Motor neuron (in vitro differentiated cells): ENCODE data around the gene SLC17A4. TPM values are rescaled to one million over a fixed set of nuclear protein-coding genes. Genes with fewer than 3 reads are reported as not detected.

Source experiments
- ATAC-seq, 8 experiments: fragments of 200-7000 bp; cut with Tn5 transposase; replicated peaks in 6 of 8; 2 replicates each; pipeline ENCODE4 v1.8.0; 2021; ENCODE audit warnings: mild to moderate bottlenecking in 8 of 8, moderate library complexity in 8 of 8
- H3K27ac ChIP-seq, 2 donors: fragments of 250-450 bp; sonication (Bioruptor Pico); 2 replicates each; pipeline ENCODE4 v1.9.0; 2021; ENCODE audit warnings: antibody characterized with exemption in 2 of 2, mild to moderate bottlenecking in 2 of 2, moderate library complexity in 1 of 2
- H3K4me1 ChIP-seq, 2 donors: fragments of 250-450 bp; sonication (Bioruptor Pico); replicated peaks in 1 of 2; 2 replicates each; pipeline ENCODE4 v1.6.1; 2021; ENCODE audit warnings: antibody characterized with exemption in 2 of 2, mild to moderate bottlenecking in 2 of 2, moderate library complexity in 1 of 2
- H3K4me3 ChIP-seq, 5 donors: fragments of 250-450 bp; sonication (Bioruptor Pico); 2 replicates each; pipeline ENCODE4 v1.9.0; 2021; ENCODE audit warnings: antibody characterized with exemption in 5 of 5, mild to moderate bottlenecking in 5 of 5, moderate library complexity in 4 of 5
- WGBS, 10 experiments: fragments of 450-650 bp; shearing (Covaris generic); methylation state at CpG; one replicate each; pipeline ENCODE4 v1.0.0; 2022; 5-methylcytosine and 5-hydroxymethylcytosine counted together
- in situ Hi-C, 9 experiments: fragments of 400-800 bp; cut with MboI; loops; one replicate each; pipeline ENCODE4 v1.15.0; 2021; ENCODE audit warnings: low sequenced_read_pairs in 9 of 9, low pct_unique_long_range_greater_than_20kb in 2 of 9; ENCODE audit not compliant: unreplicated experiment in 9 of 9
- total RNA-seq, 8 experiments: library from RNA; unstranded; fragments of 300-600 nt; gene quantifications; 2 replicates each; pipeline versions ENCODE4 v1.2.3 to v1.2.4, GENCODE V29; 2022

The SLC17A4 gene
- total RNA-seq, 8 experiments from 2014 or later, result 0.05 to 0.52 (median 0.09) TPM; not detected in 4

DNA sequence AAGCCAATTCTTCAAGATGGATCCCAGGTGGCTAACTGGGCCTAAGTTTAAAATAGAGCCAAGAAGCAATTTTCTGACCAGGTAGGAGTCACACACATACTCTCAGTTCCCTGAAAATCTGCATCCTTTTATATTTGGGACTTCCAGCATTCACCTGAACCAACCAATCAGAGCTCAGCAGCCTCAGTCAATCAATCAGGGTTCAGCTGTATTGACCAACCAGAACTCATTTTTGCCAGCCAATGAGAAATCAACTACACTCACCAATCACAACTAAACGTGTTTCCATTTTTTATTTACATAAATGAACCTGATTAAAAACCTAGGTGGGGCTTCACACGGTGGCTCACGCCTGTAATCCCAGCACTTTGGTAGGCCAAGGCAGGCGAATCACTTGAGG is 37.5 kb downstream of the SLC17A4 start:
- in situ Hi-C loops, result no loop called here

GRCh38 chr6:25793970-25794369 is 39.4 kb downstream of the SLC17A4 start:
- H3K4me3 ChIP-seq, result no peak overlapping the region
- no peak overlapping the region for H3K27ac ChIP-seq
- in situ Hi-C loops, result no loop called here
- no peak for ATAC-seq
- no peaks in the 10 kb centered on the region for H3K4me1 ChIP-seq
- WGBS, 10 experiments, result 14 to 100% (median 100%) methylated on average over 1 of the region's 1 CpG; no CpG with 5 or more reads in 1 of the 10 experiments

More for the DNA sequence above, 37.5 kb downstream of the SLC17A4 start:
- H3K4me3 ChIP-seq, result no peak overlapping the region
- H3K27ac ChIP-seq, result no peak overlapping the region
- 0 to 100% (median 85%) methylated on average over 1 to 4 of the region's 4 CpGs; no CpG with 5 or more reads in 1 of the 10 experiments for WGBS, 10 experiments
- no peak for ATAC-seq
- H3K4me1 ChIP-seq, result no peaks in the 10 kb centered on the region

- in situ Hi-C loops, result no loop called here
- no peak overlapping the region for H3K4me3 ChIP-seq
Observed at GRCh38 chr6:25794784-25795183, 40.2 kb downstream of the SLC17A4 start.

DNA sequence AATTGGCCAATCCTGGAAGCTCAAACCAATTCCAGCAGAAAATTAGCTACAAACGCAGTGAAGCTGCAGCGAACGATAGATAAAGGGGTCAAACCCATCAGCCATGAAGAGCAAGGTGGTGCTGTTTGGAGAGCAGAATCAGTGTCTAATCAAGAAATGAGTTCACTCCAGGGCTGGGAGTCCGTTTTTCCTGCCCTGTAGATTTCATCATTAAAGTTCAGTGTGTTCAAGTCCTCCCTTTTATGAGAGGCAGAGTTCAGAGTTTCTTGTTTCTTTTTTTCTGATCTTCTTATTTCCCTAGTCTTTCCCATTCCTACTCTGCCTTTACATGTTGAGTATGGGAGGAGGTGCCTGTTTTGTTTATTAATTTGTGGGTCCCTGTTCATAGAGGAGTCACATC is 46.9 kb downstream of the SLC17A4 start:
- H3K27ac ChIP-seq, result no peak overlapping the region
- ATAC-seq, result no peak
- in situ Hi-C loops, result no loop called here
- no peaks in the 10 kb centered on the region for H3K4me1 ChIP-seq
- H3K4me3 ChIP-seq, result no peak overlapping the region
- 20 to 91% (median 65%) methylated on average over 1 to 4 of the region's 4 CpGs; no CpG with 5 or more reads in 2 of the 10 experiments for WGBS, 10 experiments

More at GRCh38 chr6:25794784-25795183, 40.2 kb downstream of the SLC17A4 start:
- Histone ChIP-seq H3K27ac (no peak overlapping the region), H3K4me1 (no peaks in the 10 kb centered on the region)
- WGBS, 10 experiments, result 13 to 100% (median 92%) methylated on average over 1 to 2 of the region's 2 CpGs; no CpG with 5 or more reads in 3 of the 10 experiments
- ATAC-seq, result no peak

DNA sequence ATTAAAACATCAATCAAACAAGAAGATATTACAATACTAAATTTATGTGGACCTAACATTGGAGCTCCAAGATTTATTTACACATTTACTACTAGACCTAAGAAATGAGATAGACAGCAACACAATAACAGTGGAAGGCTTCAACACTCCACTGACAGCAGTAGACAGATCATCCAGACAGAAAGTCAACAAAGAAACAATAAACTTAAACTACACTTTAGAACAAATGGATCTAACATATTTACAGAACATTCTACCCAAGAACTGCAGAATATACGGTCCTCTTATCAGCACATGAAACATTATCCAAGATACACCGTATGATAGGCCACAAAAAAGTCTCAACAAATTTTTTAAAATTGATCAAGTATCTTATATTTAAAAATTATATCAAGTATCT is 50.3 kb downstream of the SLC17A4 start:
- ATAC-seq, result no peak
- Histone ChIP-seq H3K4me3 (no peak overlapping the region), H3K4me1 (no peaks in the 10 kb centered on the region), H3K27ac (no peak overlapping the region)
- in situ Hi-C loops, result no loop called here
- 20 to 100% (median 82%) methylated on average over 1 to 2 of the region's 2 CpGs for WGBS, 10 experiments

DNA sequence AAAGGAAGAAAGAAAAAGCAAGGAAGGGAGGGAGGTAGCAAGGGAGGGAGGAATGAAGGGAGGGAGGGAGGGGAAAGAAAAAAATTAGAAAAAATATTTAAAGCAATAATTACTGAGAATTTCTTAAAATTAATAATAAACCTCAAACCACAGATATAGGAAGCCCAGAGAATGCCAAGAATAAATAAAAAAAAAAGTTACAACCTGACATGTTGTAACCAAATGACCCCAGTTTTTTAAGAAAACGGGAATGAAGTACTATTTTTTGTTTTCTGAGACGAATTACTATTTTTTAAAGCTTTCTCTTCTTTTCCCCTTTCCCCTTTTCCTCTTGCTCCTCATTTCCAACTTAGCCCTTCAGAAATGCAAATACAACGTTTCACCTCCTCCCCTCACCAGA is 60.7 kb downstream of the SLC17A4 start:
- ATAC-seq, result no peak
- in situ Hi-C loops, result no loop called here
- no peaks in the 10 kb centered on the region for H3K4me1 ChIP-seq
- H3K4me3 ChIP-seq, result no peak overlapping the region
- 0 to 64% (median 44%) methylated on average over 1 to 3 of the region's 3 CpGs; no CpG with 5 or more reads in 1 of the 10 experiments for WGBS, 10 experiments
- no peak overlapping the region for H3K27ac ChIP-seq

DNA sequence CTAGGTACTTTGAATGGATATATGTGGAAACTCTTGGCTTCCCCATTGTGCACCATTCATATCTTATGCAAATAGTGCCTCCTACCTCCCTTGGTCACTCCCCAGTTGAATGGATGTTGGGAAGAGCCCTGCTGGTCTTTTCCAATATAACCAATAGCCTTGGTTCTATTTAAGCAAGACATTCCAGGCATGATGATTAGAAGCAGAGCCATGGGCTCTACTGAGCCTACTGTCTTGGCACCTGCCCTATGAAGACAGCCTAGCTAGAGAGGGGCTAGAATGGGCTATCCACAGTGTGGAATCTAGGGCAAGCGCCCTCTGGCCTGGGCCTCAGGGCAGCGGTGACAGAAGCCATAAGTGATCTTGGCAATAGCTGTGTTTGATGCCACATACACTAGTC is 61.7 kb downstream of the SLC17A4 start:
- no peak overlapping the region for H3K4me3 ChIP-seq
- no peak overlapping the region for H3K27ac ChIP-seq
- ATAC-seq, result no peak
- no peaks in the 10 kb centered on the region for H3K4me1 ChIP-seq
- in situ Hi-C loops, result no loop called here
- WGBS, 10 experiments, result 94 to 100% (median 100%) methylated on average over 2 of the region's 2 CpGs; no CpG with 5 or more reads in 7 of the 10 experiments

DNA sequence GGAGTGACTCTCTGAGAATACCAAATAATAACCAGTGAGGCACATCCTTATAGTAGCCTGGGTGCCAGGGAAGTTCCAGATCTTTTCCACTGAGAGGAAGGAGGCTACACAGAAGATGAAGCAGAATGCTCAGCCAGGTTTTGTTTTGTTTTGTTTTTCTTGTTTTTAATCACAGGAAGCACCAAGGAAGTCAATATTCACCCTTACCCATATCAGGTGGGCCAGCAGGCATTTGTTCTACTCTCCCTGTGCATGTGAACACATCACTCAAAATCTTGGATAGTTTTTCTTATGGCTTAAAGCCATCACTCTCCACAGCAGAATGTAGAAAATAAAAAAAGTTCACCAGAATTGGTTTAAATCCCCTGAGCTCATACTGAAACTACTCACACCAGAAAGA is 66.8 kb downstream of the SLC17A4 start:
- H3K4me3 ChIP-seq, result no peak overlapping the region
- H3K27ac ChIP-seq, result no peak overlapping the region
- ATAC-seq, result no peak
- in situ Hi-C loops, result no loop called here
- H3K4me1 ChIP-seq, result no peaks in the 10 kb centered on the region

DNA sequence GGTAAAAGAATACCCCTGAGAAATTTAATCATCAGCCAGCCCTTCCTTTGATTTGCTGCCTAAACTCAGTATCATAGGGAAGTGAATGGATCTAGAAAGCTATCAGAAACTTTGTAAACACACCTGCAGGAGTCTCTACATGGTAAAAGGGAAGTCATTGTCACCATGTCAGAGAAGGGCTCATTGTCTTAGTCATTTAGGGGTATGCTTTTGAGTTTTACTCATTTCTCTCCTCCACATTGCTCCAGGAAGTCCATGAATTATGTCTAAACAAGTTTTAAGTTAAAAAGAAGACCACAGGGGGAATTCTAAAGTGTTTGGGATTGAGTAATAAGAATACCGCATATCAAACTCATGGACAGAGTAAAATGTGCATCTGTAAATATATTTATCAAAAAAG is 74.8 kb downstream of the SLC17A4 start:
- ATAC-seq, result no peak
- in situ Hi-C loops, result no loop called here
- Histone ChIP-seq H3K27ac (no peak overlapping the region), H3K4me1 (no peaks in the 10 kb centered on the region), H3K4me3 (no peak overlapping the region)
- WGBS, 10 experiments, result 5 to 100% (median 89%) methylated on average over 1 of the region's 1 CpG; no CpG with 5 or more reads in 1 of the 10 experiments

DNA sequence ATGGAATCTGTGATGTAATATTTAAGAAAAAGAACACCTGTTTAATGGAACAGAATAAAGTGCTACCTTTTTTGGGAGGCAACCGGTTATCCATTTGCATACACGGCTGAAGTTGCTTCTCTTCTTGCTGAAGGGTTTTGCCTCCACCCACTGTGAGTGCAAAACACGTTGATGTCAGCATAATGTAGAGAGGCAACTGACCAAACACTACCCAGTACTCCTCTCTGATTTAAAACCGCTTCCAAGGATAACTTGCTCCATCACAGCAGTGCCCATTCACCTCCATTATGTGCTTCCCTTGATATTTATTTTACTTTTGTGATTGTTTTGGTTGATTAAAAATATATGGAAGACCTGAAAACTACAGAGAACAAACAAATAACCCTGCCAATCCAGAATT is 75.9 kb downstream of the SLC17A4 start:
- Histone ChIP-seq H3K27ac (no peak overlapping the region), H3K4me3 (no peak overlapping the region), H3K4me1 (no peaks in the 10 kb centered on the region)
- in situ Hi-C loops, result no loop called here
- WGBS, 10 experiments, result 0 to 100% (median 78%) methylated on average over 1 to 4 of the region's 4 CpGs; no CpG with 5 or more reads in 3 of the 10 experiments
- peak in 2 of 8 experiments; percentile 26 to 72 for ATAC-seq

Other genes starting within 250 kb of the SLC17A4 start
- 10 to 100 TPM in 1 of 8 experiments, 1 to 10 TPM in 4, under 1 TPM in 2, not detected in 1; 0.27 to 10.2 (median 2.3) TPM for gene SCGN, start 102.5 kb upstream of the SLC17A4 start, total RNA-seq
- not detected for gene SLC17A1, start 77.3 kb downstream of the SLC17A4 start, total RNA-seq
- under 1 TPM in 2 of 8 experiments, not detected in 6; 0.40 to 1.00 TPM for gene SLC17A3, start 119.5 kb downstream of the SLC17A4 start, total RNA-seq
- gene SLC17A2, start 175.9 kb downstream of the SLC17A4 start, total RNA-seq, result under 1 TPM in 2 of 8 experiments, not detected in 6; 0.14 to 0.31 TPM
- 10 to 100 TPM in 3 of 8 experiments, 1 to 10 TPM in 1, under 1 TPM in 4; 0.05 to 24.1 (median 1.5) TPM for gene TRIM38, start 208.1 kb downstream of the SLC17A4 start, total RNA-seq